HG03103 (cell line): ENCODE measurements around the gene SBF2.

Experiments
- ATAC-seq: cut with Tn5 transposase; IDR thresholded peaks from one replicate; pipeline ENCODE4 v1.9.1; 2021; ENCODE audit warnings: low read depth; ENCODE audit not compliant: unreplicated experiment

Gene SBF2

GRCh38 chr11:9875862-9876261, 418.2 kb downstream of the SBF2 start:
- ATAC-seq, result no peak

GRCh38 chr11:9875399-9875798, 418.6 kb downstream of the SBF2 start:
- no peak for ATAC-seq

GRCh38 chr11:9874466-9874865, 419.6 kb downstream of the SBF2 start:
- ATAC-seq, result no peak

- no peak for ATAC-seq
Measured at GRCh38 chr11:9868641-9869040, 425.4 kb downstream of the SBF2 start.

GRCh38 chr11:9862981-9863380, 431.0 kb downstream of the SBF2 start:
- ATAC-seq, result no peak

- ATAC-seq, result peak; percentile 88
Measured at GRCh38 chr11:9861860-9862725, 431.9 kb downstream of the SBF2 start.

GRCh38 chr11:9859554-9860305, 434.3 kb downstream of the SBF2 start:
- no peak for ATAC-seq

- no peak for ATAC-seq
Measured at GRCh38 chr11:9858822-9859221, 435.2 kb downstream of the SBF2 start.

GRCh38 chr11:9858218-9858617, 435.8 kb downstream of the SBF2 start:
- ATAC-seq, result no peak

- no peak for ATAC-seq
Measured at GRCh38 chr11:9855579-9856287, 438.3 kb downstream of the SBF2 start.

- no peak for ATAC-seq
Measured at GRCh38 chr11:9853929-9854552, 440.0 kb downstream of the SBF2 start.

- ATAC-seq, result no peak
Measured at GRCh38 chr11:9852465-9852864, 441.6 kb downstream of the SBF2 start.

- ATAC-seq, result no peak
Measured at GRCh38 chr11:9851366-9851765, 442.7 kb downstream of the SBF2 start.

GRCh38 chr11:9850224-9850895, 443.7 kb downstream of the SBF2 start:
- ATAC-seq, result no peak

- no peak for ATAC-seq
Measured at GRCh38 chr11:9849389-9849788, 444.6 kb downstream of the SBF2 start.

GRCh38 chr11:9847636-9848035, 446.4 kb downstream of the SBF2 start:
- ATAC-seq, result no peak

GRCh38 chr11:9842923-9843322, 451.1 kb downstream of the SBF2 start:
- ATAC-seq, result no peak

- no peak for ATAC-seq
Measured at GRCh38 chr11:9840460-9841004, 453.5 kb downstream of the SBF2 start.

- no peak for ATAC-seq
Measured at GRCh38 chr11:9839550-9839949, 454.5 kb downstream of the SBF2 start.

GRCh38 chr11:9838961-9839360, 455.1 kb downstream of the SBF2 start:
- no peak for ATAC-seq
